Left lung (tissue), 10 donors: Measurements from ENCODE around the gene TMEM119. TPM values are rescaled to one million over a fixed set of nuclear protein-coding genes. Genes with fewer than 3 reads are reported as not detected.

ENCODE experiments used
- ATAC-seq: fragments of 200-7000 bp; cut with Tn5 transposase; one replicate; pipeline ENCODE4 v1.9.1; 2020; ENCODE audit warnings: moderate library complexity
- DNase-seq, 4 donors: peaks; one replicate each; pipeline ENCODE4 v3.0.0-alpha.2; 2013 to 2020
- H3K27ac ChIP-seq, 2 donors: fragments of 200-600 bp; sonication (generic) in 1 of 2; one replicate each; pipeline versions ENCODE4 v1.5.0 to v1.8.0; 2020 to 2021
- H3K27me3 ChIP-seq, 2 donors: fragments of 200-600 bp; sonication (generic) in 1 of 2; one replicate each; pipeline versions ENCODE4 v1.5.0 to v1.8.0; 2020 to 2021
- H3K36me3 ChIP-seq, 2 donors: fragments of 200-600 bp; sonication (generic) in 1 of 2; one replicate each; pipeline versions ENCODE4 v1.5.0 to v1.8.0; 2020 to 2021
- H3K4me1 ChIP-seq, 2 donors: fragments of 200-600 bp; one replicate each; pipeline ENCODE4 v1.8.0; 2021
- H3K4me3 ChIP-seq, 2 donors: fragments of 200-600 bp; sonication (generic) in 1 of 2; one replicate each; pipeline versions ENCODE4 v1.5.0 to v1.8.0; 2020 to 2021; ENCODE audit warnings: mild to moderate bottlenecking in 1 of 2
- H3K9me3 ChIP-seq, 2 donors: fragments of 200-600 bp; sonication (generic) in 1 of 2; one replicate each; pipeline versions ENCODE4 v1.5.0 to v1.8.0; 2020 to 2021
- CTCF ChIP-seq, 2 donors: fragments of 200-600 bp; sonication (generic) in 1 of 2; IDR thresholded peaks; one replicate each; pipeline versions ENCODE4 v1.5.0 to v1.8.0; 2021; ENCODE audit warnings: antibody characterized with exemption in 2 of 2
- intact Hi-C, 2 donors: fragments of 100-400 bp; cut with DNase I; formaldehyde crosslinking; loops; one replicate each; pipeline versions ENCODE4 v1.11.2 to v1.14.2; 2022
- polyA plus RNA-seq, 6 donors: library from polyadenylated mRNA; unstranded; fragments of 120-200 nt; gene quantifications; one replicate each; pipeline ENCODE4 v1.2.1, GENCODE V29; 2013; ENCODE audit not compliant: insufficient read length in 6 of 6
- total RNA-seq, 2 donors: library from RNA; stranded (reverse); fragmentation: NEBNext Ultra II Directional; extraction: Animal tissue kit (Norgen Biotek cat#: 25700); gene quantifications; one replicate each; pipeline ENCODE4 v1.2.1, GENCODE V29; 2021
- donor health status: DM: no; HTN: yes; CAD: no.
- donor health status: DM: no; HTN: no; CAD: no.

The TMEM119 gene
- total and polyA plus RNA-seq, 8 donors, result 34.0 to 90.9 (median 45.9) TPM

GRCh38 chr12:108614639-108615038 lies 16.8 kb upstream of the TMEM119 start:
- TF ChIP-seq CTCF (IDR thresholded peaks at IDR 0.05), result no peak
- H3K36me3 ChIP-seq, result no peaks in the 10 kb centered on the region
- H3K27me3 ChIP-seq, result no peaks in the 10 kb centered on the region
- H3K27ac ChIP-seq, result no peak overlapping the region
- ATAC-seq (no peak), DNase-seq (peak in 1 of 4 donors; percentile 49)
- H3K9me3 ChIP-seq, result peaks cover 0 to 7% of the 10 kb centered on the region in 2 donors
- intact Hi-C loops, result loop anchor here in 1 of 2 donors (5.0 kb wide), 1 partner anchor 47 kb away; no protein-coding TSS in a partner anchor
- no peak overlapping the region for H3K4me3 ChIP-seq
- H3K4me1 ChIP-seq, result peaks cover 12 to 63% of the 10 kb centered on the region in 2 donors

- Histone ChIP-seq H3K27me3 (no peaks in the 10 kb centered on the region), H3K4me1 (peaks cover 12 to 60% of the 10 kb centered on the region in 2 donors), H3K27ac (peak overlapping the region in 1 of 2 donors; percentile 1), H3K9me3 (peaks cover 0 to 7% of the 10 kb centered on the region in 2 donors), H3K36me3 (no peaks in the 10 kb centered on the region), H3K4me3 (no peak overlapping the region)
- DNase-seq (no peak), ATAC-seq (no peak)
- no peak for TF ChIP-seq CTCF (IDR thresholded peaks at IDR 0.05)
- intact Hi-C loops, result no loop called here
These were observed 16.2 kb upstream of the TMEM119 start for GRCh38 chr12:108614041-108614440.

GRCh38 chr12:108613548-108613947 lies 15.7 kb upstream of the TMEM119 start:
- no peak overlapping the region for H3K4me3 ChIP-seq
- peaks cover 12 to 55% of the 10 kb centered on the region in 2 donors for H3K4me1 ChIP-seq
- peak overlapping the region in 1 of 2 donors; percentile 1 for H3K27ac ChIP-seq
- no peak for TF ChIP-seq CTCF (IDR thresholded peaks at IDR 0.05)
- no peaks in the 10 kb centered on the region for H3K27me3 ChIP-seq
- ATAC-seq, result peak; percentile 22
- H3K9me3 ChIP-seq, result peaks cover 0 to 7% of the 10 kb centered on the region in 2 donors
- DNase-seq, result peak in 3 of 4 donors; percentile 55 to 73 (median 63)
- H3K36me3 ChIP-seq, result no peaks in the 10 kb centered on the region
- intact Hi-C loops, result no loop called here

GRCh38 chr12:108612788-108613282 lies 15.0 kb upstream of the TMEM119 start:
- no peaks in the 10 kb centered on the region for H3K36me3 ChIP-seq

More at GRCh38 chr12:108612788-108613282, 15.0 kb upstream of the TMEM119 start:
- intact Hi-C loops, result no loop called here
- no peak overlapping the region for H3K4me3 ChIP-seq
- peak overlapping the region in 1 of 2 donors; percentile 1 for H3K27ac ChIP-seq
- peaks cover 0 to 2% of the 10 kb centered on the region in 2 donors for H3K27me3 ChIP-seq
- peaks cover 0 to 7% of the 10 kb centered on the region in 2 donors for H3K9me3 ChIP-seq
- DNase-seq, result peak in 1 of 4 donors; percentile 36
- no peak for TF ChIP-seq CTCF (IDR thresholded peaks at IDR 0.05)
- H3K4me1 ChIP-seq, result peaks cover 7 to 48% of the 10 kb centered on the region in 2 donors
- no peak for ATAC-seq
